Measurements from ENCODE around the gene CTSD.

CTSD gene

GRCh38 chr11:1733716-1734640, 29.7 kb downstream of the CTSD start:
- H3K27me3 ChIP-seq (replicated peaks): peaks cover 3% of the 10 kb centered on the region
- TF ChIP-seq, protein P1, sequence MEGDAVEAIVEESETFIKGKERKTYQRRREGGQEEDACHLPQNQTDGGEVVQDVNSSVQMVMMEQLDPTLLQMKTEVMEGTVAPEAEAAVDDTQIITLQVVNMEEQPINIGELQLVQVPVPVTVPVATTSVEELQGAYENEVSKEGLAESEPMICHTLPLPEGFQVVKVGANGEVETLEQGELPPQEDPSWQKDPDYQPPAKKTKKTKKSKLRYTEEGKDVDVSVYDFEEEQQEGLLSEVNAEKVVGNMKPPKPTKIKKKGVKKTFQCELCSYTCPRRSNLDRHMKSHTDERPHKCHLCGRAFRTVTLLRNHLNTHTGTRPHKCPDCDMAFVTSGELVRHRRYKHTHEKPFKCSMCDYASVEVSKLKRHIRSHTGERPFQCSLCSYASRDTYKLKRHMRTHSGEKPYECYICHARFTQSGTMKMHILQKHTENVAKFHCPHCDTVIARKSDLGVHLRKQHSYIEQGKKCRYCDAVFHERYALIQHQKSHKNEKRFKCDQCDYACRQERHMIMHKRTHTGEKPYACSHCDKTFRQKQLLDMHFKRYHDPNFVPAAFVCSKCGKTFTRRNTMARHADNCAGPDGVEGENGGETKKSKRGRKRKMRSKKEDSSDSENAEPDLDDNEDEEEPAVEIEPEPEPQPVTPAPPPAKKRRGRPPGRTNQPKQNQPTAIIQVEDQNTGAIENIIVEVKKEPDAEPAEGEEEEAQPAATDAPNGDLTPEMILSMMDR (IDR thresholded peaks at IDR 0.05; ENCODE audit: low read depth, low read length, missing control alignments): no peak
- in situ Hi-C loops (cut with HindIII; ENCODE audit: low pct_ligation_motif_present, low sequenced_read_pairs): no loop called here
- H3K27ac ChIP-seq: no peak overlapping the region
- H3K36me3 ChIP-seq (replicated peaks): no peaks in the 10 kb centered on the region
- no peak overlapping the region for H3K4me3 ChIP-seq (ENCODE audit: low read depth, low read length)
- no peak for DNase-seq

GRCh38 chr11:1733009-1733715, 30.6 kb downstream of the CTSD start:
- no peak overlapping the region for H3K27ac ChIP-seq
- DNase-seq: no peak
- H3K36me3 ChIP-seq (replicated peaks): no peaks in the 10 kb centered on the region
- in situ Hi-C loops (cut with HindIII; ENCODE audit: low pct_ligation_motif_present, low sequenced_read_pairs): no loop called here
- peaks cover 3% of the 10 kb centered on the region for H3K27me3 ChIP-seq (replicated peaks)
- no peak overlapping the region for H3K4me3 ChIP-seq (ENCODE audit: low read depth, low read length)
- TF ChIP-seq, protein P1 (IDR thresholded peaks at IDR 0.05; ENCODE audit: low read depth, low read length, missing control alignments): no peak

DNA sequence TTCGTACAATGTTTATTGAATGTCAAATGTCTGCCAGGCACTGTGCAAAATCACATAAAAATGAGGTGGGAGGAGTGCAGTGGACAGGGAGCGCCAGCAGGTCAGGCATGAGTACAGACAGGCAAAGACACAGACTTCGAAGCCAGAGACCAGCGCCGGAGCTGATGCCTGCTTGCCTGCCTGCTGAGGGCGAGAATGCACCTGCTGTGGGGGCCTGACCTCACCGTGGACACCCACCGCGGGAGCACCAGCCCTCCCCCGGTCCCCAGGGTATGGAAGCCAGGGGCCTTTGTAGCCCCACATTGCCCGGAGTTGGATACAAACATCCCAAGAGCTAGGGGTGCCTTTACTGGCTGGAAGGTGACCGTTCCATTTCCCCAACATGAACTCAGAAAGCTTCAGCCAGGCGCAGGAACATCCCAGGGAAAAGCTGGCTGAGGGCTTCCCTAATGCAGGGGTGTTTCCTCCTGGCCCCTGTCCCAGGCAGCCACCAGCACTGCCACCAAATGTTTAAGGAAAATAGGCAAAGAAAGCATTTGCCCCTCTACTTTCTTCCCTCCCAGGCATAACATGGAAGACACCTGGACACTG, 31.2 kb downstream of the CTSD start:
- TF ChIP-seq, protein P1 (IDR thresholded peaks at IDR 0.05; ENCODE audit: low read depth, low read length, missing control alignments): no peak
- in situ Hi-C loops (cut with HindIII; ENCODE audit: low pct_ligation_motif_present, low sequenced_read_pairs): no loop called here
- no peaks in the 10 kb centered on the region for H3K36me3 ChIP-seq (replicated peaks)
- H3K27ac ChIP-seq: no peak overlapping the region
- H3K27me3 ChIP-seq (replicated peaks): peaks cover 3% of the 10 kb centered on the region
- no peak overlapping the region for H3K4me3 ChIP-seq (ENCODE audit: low read depth, low read length)
- no peak for DNase-seq

DNA sequence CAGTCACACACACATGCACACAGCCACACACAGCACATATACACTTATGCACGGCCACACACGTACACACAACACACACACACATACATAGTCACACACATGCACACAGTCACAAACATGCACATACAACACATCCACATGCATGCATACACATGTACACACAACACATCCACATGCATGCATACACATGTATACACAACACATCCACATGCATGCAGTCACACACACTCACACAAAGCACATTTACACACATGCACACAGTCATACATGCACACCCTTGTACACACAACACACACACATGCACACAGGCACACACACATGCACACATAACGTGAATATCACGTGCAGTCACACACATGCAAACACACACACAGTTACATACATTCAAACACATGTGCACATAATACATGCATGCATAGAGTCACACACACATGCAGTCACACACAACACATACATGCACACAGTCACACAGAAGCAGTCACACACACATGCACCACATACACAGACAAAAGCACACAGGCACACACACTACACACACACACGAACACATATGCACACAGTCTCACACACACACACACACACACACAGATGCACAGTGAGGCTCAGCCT, 32.2 kb downstream of the CTSD start:
- no peak overlapping the region for H3K27ac ChIP-seq
- no peak for DNase-seq
- H3K4me3 ChIP-seq (ENCODE audit: low read depth, low read length): no peak overlapping the region
- no peaks in the 10 kb centered on the region for H3K36me3 ChIP-seq (replicated peaks)
- H3K27me3 ChIP-seq (replicated peaks): peaks cover 3% of the 10 kb centered on the region
- in situ Hi-C loops (cut with HindIII; ENCODE audit: low pct_ligation_motif_present, low sequenced_read_pairs): no loop called here
- TF ChIP-seq, protein P1 (IDR thresholded peaks at IDR 0.05; ENCODE audit: low read depth, low read length, missing control alignments): no peak

- peaks cover 3% of the 10 kb centered on the region for H3K27me3 ChIP-seq (replicated peaks)
- in situ Hi-C loops (cut with HindIII; ENCODE audit: low pct_ligation_motif_present, low sequenced_read_pairs): no loop called here
- H3K27ac ChIP-seq: no peak overlapping the region
- no peak for DNase-seq
- TF ChIP-seq, protein P1 (IDR thresholded peaks at IDR 0.05; ENCODE audit: low read depth, low read length, missing control alignments): no peak
- H3K36me3 ChIP-seq (replicated peaks): no peaks in the 10 kb centered on the region
- no peak overlapping the region for H3K4me3 ChIP-seq (ENCODE audit: low read depth, low read length)
These were observed 33.6 kb downstream of the CTSD start for GRCh38 chr11:1730059-1730629.
